ENCODE measurements around the gene ZNF746. TPM values are rescaled to one million over a fixed set of nuclear protein-coding genes. Genes with fewer than 3 reads are reported as not detected.

ZNF746 gene
- total RNA-seq, 1 experiment from 2014 or later, result 20.7 TPM

DNA sequence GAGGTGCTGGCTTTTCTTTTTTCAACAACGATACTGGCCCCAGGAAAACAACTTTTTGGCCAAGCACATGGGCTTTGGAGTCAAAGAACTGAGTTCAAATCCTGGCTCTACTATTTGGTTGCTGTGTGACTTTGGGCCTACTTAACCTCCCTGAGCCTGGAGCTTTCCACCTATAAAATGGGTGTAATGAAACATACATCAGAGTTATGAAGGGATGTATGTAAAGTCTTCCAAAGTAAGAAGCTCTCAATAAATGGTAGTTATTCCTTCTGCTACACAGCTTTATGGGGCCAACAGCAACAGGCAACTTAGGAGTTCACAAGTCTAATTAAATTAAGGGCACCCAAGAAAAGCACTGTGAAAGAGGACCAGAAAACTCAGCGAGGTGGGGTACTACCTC is 69.7 kb downstream of the ZNF746 start:
- DNase-seq (ENCODE audit: low read depth), result no peak

DNA sequence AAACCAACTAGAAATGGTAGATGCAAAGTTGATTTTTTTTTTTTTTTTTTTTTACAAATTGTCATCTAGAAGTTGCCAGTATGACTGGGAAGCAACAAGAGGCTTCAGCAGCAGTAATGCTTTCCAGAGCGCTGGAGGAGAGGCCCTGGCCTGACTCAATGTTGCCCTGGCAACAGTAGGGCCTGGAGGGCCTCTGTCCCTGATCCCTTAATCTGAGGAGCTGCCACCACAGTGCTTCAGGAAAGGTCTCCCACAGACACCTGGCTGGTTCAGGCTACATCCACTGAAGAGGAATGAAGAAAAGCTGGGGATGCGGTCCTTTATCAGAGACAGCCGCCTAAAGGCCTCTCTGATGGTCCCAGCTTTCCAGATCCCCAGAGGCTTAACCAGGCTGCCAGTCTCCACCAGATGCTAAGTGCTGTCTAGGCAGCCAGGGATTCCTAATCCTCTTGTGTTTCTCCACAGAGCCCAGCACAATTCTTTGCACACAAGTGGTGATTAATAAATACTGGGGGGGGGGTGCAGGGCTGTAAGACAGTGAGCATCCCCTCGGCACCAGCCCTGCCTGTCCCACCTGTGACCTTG is 70.4 kb downstream of the ZNF746 start:
- no peak for DNase-seq (ENCODE audit: low read depth)

DNA sequence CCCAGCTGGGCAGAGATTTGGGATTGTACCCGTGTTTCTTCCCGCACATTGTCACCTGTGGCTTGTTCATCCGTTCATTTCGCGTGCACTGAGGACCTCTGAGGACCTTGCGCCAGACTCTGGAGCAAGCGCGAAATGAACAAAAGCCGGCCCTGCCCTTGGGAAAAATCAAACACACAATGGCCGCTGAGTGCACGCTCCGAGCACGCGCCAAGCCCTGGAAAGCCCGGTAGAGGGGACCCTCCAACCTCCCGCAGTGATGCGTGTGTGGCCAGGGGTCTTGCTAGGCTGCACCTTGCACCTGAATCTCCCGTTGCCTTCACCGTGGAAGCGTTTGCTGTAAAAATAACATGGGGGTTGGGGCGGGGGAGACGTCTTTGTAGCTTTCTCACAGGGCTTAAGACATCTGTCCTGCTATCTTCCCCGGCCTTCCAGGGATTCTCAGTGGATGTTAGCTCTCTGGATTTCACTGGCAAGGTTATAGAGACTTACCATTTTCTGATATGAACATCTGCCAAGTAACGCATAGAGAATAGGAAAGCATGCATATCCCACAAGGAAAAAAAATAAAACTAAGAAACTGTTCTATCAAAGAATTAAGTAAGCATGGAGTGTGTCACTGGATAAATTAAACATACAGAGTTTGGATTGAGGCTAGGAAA is 74.0 kb downstream of the ZNF746 start:
- no peak for DNase-seq (ENCODE audit: low read depth)

DNA sequence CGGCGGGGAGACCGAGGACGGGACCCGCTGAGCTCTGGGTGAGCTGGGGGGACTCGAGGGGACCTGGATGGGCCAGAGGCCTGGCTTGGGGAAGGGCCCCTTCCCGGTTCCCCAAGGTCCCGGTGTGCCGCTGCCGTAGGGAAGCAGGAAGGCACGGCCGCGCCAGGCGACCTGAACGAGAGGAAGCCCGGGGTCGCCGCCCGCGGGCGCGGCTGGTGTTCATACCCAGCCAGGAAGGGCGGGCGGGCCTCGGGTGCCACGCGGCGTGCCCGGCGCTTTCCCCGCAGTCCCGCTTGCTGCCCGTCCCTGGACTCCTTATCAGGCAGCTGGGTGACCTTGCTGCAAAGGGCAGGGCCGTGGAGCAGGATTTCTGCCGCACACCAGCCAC is 74.7 kb downstream of the ZNF746 start:
- no peak for DNase-seq (ENCODE audit: low read depth)

Other genes with a start within 250 kb of the ZNF746 start
- gene ZNF783, start 235.6 kb downstream of the ZNF746 start, total RNA-seq (2014; rRNA removed; shearing (Covaris generic)), result 4.3 and 4.9 TPM in 2 replicates
- gene ZNF777, start 36.7 kb downstream of the ZNF746 start, total RNA-seq (2014; rRNA removed; shearing (Covaris generic)), result 8.2 and 11.4 TPM in 2 replicates

Data from Daoy (cell line).